GM18507 (cell line): Measurements from ENCODE around the gene NFKBIZ.
"Not testable (repeated sequence)": the region's sequence is repeated elsewhere in the genome, so short reads cannot be mapped to it uniquely, and the experiment has no call there.

Experiments used
- DNase-seq: peaks from one replicate; pipeline ENCODE4 v3.0.0; 2011; ENCODE audit warnings: low read depth; ENCODE audit not compliant: insufficient read length; ENCODE audit errors: extremely low spot score
- FAIRE-seq: peaks from 2 replicates; lab custom pipeline; 2011; peaks lifted over from hg19 to GRCh38; lab: Jason Lieb, UNC

Gene NFKBIZ

GRCh38 chr3:101849714-101850245 lies 466 bp downstream of the NFKBIZ start:
- no peak for DNase-seq
- FAIRE-seq, result no peak

GRCh38 chr3:101850246-101851051 lies 1.1 kb downstream of the NFKBIZ start:
- peak; percentile 94 for FAIRE-seq

GRCh38 chr3:101851072-101851770 lies 1.9 kb downstream of the NFKBIZ start:
- no peak for FAIRE-seq
- DNase-seq, result no peak

More at GRCh38 chr3:101850246-101851051, 1.1 kb downstream of the NFKBIZ start:
- DNase-seq, result no peak

GRCh38 chr3:101851850-101852714 lies 2.8 kb downstream of the NFKBIZ start:
- DNase-seq, result no peak
- FAIRE-seq, result peak; percentile 26

GRCh38 chr3:101852983-101853840 lies 3.9 kb downstream of the NFKBIZ start:
- FAIRE-seq, result no peak
- DNase-seq, result no peak

- DNase-seq, result no peak
Measured at GRCh38 chr3:101853982-101854381, 4.7 kb downstream of the NFKBIZ start.

GRCh38 chr3:101854608-101855304 lies 5.4 kb downstream of the NFKBIZ start:
- no peak for DNase-seq
- no peak for FAIRE-seq

More at GRCh38 chr3:101853982-101854381, 4.7 kb downstream of the NFKBIZ start:
- no peak for FAIRE-seq

- no peak for FAIRE-seq
Measured at GRCh38 chr3:101857301-101857741, 8.0 kb downstream of the NFKBIZ start.

GRCh38 chr3:101858464-101859030 lies 9.2 kb downstream of the NFKBIZ start:
- peak; percentile 45 for FAIRE-seq
- DNase-seq, result no peak

More at GRCh38 chr3:101857301-101857741, 8.0 kb downstream of the NFKBIZ start:
- no peak for DNase-seq

GRCh38 chr3:101859882-101860448 lies 10.7 kb downstream of the NFKBIZ start:
- FAIRE-seq, result no peak
- no peak for DNase-seq

- no peak for DNase-seq
- FAIRE-seq, result peak; percentile 69
Measured at GRCh38 chr3:101861212-101861788, 12.0 kb downstream of the NFKBIZ start.

- DNase-seq (no peak), FAIRE-seq (peak; percentile 15)
Measured at GRCh38 chr3:101861789-101862415, 12.6 kb downstream of the NFKBIZ start.

- FAIRE-seq (peak; percentile 9), DNase-seq (no peak)
Measured at GRCh38 chr3:101862416-101863165, 13.3 kb downstream of the NFKBIZ start.

GRCh38 chr3:101864926-101865325 lies 15.6 kb downstream of the NFKBIZ start:
- not testable (repeated sequence) for FAIRE-seq, DNase-seq

GRCh38 chr3:101865751-101866509 lies 16.6 kb downstream of the NFKBIZ start:
- FAIRE-seq (no peak), DNase-seq (no peak)
